DOHH2 (cell line): ENCODE data around the gene STMN3.

Source experiments
- EZH2phosphoT487 ChIP-seq: fragments of 200-600 bp; sonication (generic); IDR thresholded peaks from 2 replicates; pipeline ENCODE4 v1.6.1; 2017; ENCODE audit warnings: borderline replicate concordance, mild to moderate bottlenecking, antibody characterized with exemption, low read length, moderate library complexity, mixed read lengths
- TF ChIP-seq, protein P1 (sequence below): fragments of 200-600 bp; sonication (generic); IDR thresholded peaks from one replicate; pipeline ENCODE4 v1.5.1; 2014; ENCODE audit warnings: antibody characterized with exemption, mild to moderate bottlenecking, low read depth, low read length; ENCODE audit not compliant: poor library complexity, severe bottlenecking

DNA sequence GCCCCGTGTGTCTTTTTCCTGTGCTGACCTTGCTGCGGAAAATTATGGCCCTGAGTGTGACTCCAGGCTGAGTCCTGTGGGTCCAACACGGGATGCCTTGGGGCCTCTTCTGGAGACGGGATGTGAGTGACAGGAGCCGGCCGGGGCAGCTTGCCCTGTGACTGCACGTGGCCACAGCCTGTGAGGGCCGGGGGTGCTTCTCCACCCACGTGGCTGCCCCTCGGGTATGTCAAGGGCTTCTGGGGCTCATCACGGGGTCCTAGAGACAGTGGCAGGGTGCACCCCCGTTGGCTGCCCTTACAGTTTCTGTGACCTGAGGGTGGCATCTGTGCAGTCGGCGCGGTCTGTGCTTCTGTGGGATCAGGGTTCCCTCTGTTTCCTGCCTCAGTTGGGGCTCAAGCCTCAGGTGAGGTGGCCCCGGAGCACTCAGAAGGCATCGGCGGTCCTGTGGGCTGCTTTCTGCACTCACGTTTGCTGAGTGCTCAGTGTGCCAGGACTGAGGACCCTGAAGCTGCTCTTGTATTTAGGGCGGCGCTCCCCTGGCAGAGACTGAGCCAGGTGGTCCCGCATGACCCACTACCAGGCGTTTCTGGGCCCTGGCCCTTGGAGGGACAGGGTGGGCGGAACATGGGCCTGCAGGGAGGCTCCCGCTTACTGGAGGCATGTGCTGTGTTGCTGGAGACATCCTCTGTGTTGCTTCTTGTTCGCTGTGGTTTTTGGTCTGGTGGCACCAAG is 10.3 kb upstream of the STMN3 start:
- TF ChIP-seq, protein P1, sequence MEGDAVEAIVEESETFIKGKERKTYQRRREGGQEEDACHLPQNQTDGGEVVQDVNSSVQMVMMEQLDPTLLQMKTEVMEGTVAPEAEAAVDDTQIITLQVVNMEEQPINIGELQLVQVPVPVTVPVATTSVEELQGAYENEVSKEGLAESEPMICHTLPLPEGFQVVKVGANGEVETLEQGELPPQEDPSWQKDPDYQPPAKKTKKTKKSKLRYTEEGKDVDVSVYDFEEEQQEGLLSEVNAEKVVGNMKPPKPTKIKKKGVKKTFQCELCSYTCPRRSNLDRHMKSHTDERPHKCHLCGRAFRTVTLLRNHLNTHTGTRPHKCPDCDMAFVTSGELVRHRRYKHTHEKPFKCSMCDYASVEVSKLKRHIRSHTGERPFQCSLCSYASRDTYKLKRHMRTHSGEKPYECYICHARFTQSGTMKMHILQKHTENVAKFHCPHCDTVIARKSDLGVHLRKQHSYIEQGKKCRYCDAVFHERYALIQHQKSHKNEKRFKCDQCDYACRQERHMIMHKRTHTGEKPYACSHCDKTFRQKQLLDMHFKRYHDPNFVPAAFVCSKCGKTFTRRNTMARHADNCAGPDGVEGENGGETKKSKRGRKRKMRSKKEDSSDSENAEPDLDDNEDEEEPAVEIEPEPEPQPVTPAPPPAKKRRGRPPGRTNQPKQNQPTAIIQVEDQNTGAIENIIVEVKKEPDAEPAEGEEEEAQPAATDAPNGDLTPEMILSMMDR, result no peak
- TF ChIP-seq EZH2phosphoT487, result no peak
